Mucosa of descending colon (tissue), 3 donors: ENCODE results near the gene FRMD4A. TPM values are rescaled to one million over a fixed set of nuclear protein-coding genes. Genes with fewer than 3 reads are reported as not detected.

Source experiments
- ATAC-seq: fragments of 200-7000 bp; cut with Tn5 transposase; one replicate; pipeline ENCODE4 v1.9.1; 2020; ENCODE audit warnings: mild to moderate bottlenecking, moderate library complexity
- DNase-seq, 3 donors: peaks; one replicate each; pipeline ENCODE4 v3.0.0-alpha.2; 2020
- H3K36me3 ChIP-seq: fragments of 200-600 bp; one replicate; pipeline ENCODE4 v1.8.0; 2021; ENCODE audit warnings: low read depth, mild to moderate bottlenecking
- H3K4me1 ChIP-seq: fragments of 200-600 bp; one replicate; pipeline ENCODE4 v1.8.0; 2021; ENCODE audit warnings: low read depth, mild to moderate bottlenecking
- H3K4me3 ChIP-seq: fragments of 200-600 bp; one replicate; pipeline ENCODE4 v1.8.0; 2021; ENCODE audit warnings: mild to moderate bottlenecking
- H3K9me3 ChIP-seq: fragments of 200-600 bp; one replicate; pipeline ENCODE4 v1.8.0; 2021; ENCODE audit warnings: mild to moderate bottlenecking
- intact Hi-C, 2 donors: fragments of 100-400 bp; cut with DNase I in 1 of 2; cut with micrococcal nuclease in 1 of 2; formaldehyde crosslinking; loops; one replicate each; pipeline versions ENCODE4 v1.11.0 to v1.11.1; 2022; cut with DNase I, micrococcal nuclease
- total RNA-seq, 3 donors: library from RNA; stranded (reverse); fragmentation: NEBNext Ultra II Directional in 2 of 3; extraction: Animal tissue kit (Norgen Biotek cat#: 25700) in 2 of 3; gene quantifications; one replicate each; pipeline versions ENCODE4 v1.2.1 to v1.2.4, GENCODE V29; 2021 to 2023
- TF ChIP-seq, protein P1 (sequence below): fragments of 200-600 bp; IDR thresholded peaks from one replicate; pipeline ENCODE4 v1.8.0; 2022; ENCODE audit warnings: antibody characterized with exemption, mild to moderate bottlenecking
- donor health status: DM: no; HTN: no; CAD: no; lungs with moderate emphysema.
- donor health status: DM: no; HTN: no; CAD: no.
- donor health status: DM: no; HTN: yes; CAD: no.

Gene FRMD4A
- total RNA-seq, 3 donors from 2014 or later = 9.8 to 40.6 (median 17.2) TPM

DNA sequence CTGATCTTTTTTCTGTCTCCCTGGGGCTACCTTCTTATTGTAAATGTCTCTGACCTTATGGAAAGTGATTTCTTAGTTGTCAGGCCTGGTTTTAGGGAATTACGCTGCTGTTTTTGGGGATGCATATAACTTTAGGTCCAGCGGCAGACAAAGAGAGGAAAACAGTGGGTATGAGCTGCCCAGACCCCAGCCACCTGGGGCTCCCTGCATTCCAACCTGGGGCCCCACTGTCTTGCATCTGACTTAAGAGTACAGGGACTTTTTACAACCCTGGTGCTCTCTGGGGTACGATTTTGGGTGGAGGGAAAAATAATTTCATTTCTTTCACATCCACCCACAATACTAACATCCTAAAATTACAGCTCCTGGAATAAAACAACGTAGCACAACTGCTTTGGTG, 624.5 kb downstream of the FRMD4A start:
- no peaks in the 10 kb centered on the region for H3K36me3 ChIP-seq
- ATAC-seq (no peak), DNase-seq (no peak)
- no peaks in the 10 kb centered on the region for H3K9me3 ChIP-seq
- intact Hi-C loops = no loop called here
- TF ChIP-seq, protein P1, sequence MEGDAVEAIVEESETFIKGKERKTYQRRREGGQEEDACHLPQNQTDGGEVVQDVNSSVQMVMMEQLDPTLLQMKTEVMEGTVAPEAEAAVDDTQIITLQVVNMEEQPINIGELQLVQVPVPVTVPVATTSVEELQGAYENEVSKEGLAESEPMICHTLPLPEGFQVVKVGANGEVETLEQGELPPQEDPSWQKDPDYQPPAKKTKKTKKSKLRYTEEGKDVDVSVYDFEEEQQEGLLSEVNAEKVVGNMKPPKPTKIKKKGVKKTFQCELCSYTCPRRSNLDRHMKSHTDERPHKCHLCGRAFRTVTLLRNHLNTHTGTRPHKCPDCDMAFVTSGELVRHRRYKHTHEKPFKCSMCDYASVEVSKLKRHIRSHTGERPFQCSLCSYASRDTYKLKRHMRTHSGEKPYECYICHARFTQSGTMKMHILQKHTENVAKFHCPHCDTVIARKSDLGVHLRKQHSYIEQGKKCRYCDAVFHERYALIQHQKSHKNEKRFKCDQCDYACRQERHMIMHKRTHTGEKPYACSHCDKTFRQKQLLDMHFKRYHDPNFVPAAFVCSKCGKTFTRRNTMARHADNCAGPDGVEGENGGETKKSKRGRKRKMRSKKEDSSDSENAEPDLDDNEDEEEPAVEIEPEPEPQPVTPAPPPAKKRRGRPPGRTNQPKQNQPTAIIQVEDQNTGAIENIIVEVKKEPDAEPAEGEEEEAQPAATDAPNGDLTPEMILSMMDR = no peak
- no peak overlapping the region for H3K4me3 ChIP-seq
- peaks cover 18% of the 10 kb centered on the region for H3K4me1 ChIP-seq

DNA sequence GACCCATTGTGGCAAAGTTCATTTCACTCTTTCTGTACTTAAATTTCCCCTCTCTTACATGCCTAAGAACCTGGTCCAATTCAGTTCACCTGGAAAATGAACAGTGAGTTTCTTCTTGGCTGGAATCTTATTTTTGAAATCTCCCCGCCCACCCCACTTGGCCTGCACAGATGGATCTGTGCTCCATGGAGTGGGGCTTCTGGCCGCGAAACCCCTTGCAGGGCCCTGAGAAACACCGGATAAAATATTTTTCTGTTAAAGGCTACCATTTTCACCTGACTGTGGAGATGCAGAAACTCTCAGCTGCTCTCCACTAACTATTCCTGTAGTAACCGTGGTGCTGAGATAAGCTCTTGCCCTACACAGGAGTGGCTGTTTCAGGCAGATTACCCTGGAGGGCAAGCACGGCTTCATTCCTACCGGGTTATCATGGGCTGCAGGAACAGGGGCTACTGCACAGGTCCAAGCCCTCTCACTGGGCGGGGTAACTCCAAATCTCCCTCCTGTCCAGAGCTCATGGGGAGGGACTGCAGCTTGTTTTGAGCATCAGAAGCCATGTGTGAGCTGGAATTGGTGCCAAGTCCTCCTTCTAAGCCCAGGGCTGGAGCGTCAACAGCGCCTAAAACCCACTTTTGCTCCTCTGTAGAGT, 625.1 kb downstream of the FRMD4A start:
- intact Hi-C loops = no loop called here
- H3K4me1 ChIP-seq = peaks cover 18% of the 10 kb centered on the region
- TF ChIP-seq, protein P1 = no peak
- ATAC-seq (no peak), DNase-seq (no peak)
- H3K4me3 ChIP-seq = no peak overlapping the region
- no peaks in the 10 kb centered on the region for H3K36me3 ChIP-seq
- H3K9me3 ChIP-seq = no peaks in the 10 kb centered on the region

DNA sequence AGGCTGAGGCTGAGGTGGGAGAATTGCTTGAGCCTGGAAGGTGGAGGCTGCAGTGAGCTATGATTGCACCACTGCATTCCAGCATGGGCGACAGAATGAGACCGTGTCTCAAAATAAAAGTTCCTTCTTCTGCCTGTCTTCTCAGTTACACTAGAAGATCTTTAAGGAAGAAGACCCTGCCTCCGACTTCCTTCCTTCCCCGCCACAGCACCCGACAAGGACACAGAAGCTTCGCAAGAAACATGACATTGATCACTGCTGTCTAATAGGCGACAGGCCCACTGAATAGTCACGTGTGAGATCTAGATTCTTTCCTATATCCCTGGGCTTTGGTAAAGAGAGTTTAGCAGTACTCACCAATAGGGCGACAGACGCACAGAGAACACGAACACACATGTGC, 625.8 kb downstream of the FRMD4A start:
- Histone ChIP-seq H3K4me3 (no peak overlapping the region), H3K9me3 (no peaks in the 10 kb centered on the region), H3K4me1 (peaks cover 18% of the 10 kb centered on the region), H3K36me3 (no peaks in the 10 kb centered on the region)
- DNase-seq (no peak), ATAC-seq (no peak)
- intact Hi-C loops = no loop called here
- TF ChIP-seq, protein P1 = no peak

DNA sequence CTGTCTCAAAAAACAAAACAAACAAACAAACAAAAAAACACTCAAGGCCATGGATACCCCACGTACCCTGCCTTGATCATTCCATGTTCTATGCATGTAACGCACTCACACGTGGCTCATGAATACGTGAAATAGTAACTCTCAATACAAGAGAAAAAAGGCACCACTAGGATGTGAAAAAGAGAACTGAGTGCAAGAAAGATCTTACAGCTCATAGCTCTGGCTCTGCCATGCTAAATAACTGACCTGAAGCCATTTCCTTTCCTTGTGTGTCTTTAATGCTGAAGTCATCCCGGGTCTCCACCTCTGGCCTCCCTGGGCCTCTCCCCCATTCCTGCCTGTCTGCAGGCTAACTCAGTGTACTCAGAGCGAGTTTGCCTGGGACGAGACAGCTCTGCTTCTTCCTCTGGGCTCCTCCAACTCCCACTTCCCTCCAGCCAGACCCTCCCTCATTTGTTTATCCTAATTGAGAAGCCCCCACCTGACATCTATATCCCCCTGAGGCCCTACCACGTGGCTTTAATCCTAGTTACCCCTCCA, 626.7 kb downstream of the FRMD4A start:
- no peak for DNase-seq
- intact Hi-C loops = no loop called here
- TF ChIP-seq, protein P1 = no peak
- H3K4me3 ChIP-seq = no peak overlapping the region
- H3K36me3 ChIP-seq = no peaks in the 10 kb centered on the region
- no peak for ATAC-seq
- H3K9me3 ChIP-seq = no peaks in the 10 kb centered on the region
- H3K4me1 ChIP-seq = peaks cover 18% of the 10 kb centered on the region

DNA sequence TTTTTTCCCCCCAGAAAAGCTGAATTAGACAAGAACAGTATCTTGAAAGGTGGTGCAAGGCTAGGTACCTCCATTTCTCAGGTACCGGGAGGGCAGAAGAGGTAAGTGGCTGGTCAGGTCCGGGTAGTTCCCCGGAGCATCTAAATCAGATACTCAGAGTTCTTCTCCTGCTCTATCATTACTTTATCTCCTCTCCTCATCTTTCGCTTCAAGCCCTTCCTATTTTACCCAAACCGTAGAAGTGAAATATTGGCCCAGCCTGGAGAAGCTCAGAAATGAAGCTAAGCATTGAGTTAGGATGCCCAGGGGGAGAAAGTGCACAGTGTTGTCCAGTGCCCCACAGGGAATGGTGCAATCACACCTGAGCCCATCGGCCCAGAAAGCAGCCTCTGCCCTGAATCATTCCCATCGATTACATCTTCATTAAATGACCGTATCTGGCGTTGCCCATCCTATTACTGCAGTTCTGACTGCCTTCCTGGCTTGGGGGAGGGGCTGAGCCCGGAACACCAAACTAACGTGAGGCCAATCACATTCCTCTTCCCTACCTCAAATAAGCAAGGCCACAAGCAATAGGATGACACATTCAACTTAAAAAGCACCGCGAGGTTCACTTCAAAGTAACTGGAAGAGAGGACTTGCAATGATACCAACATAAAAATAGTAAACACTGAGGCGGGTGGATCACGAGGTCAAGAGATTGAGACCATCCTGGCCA, 627.5 kb downstream of the FRMD4A start:
- Histone ChIP-seq H3K36me3 (no peaks in the 10 kb centered on the region), H3K4me3 (no peak overlapping the region), H3K9me3 (no peaks in the 10 kb centered on the region), H3K4me1 (peaks cover 13% of the 10 kb centered on the region)
- TF ChIP-seq, protein P1 = no peak
- ATAC-seq = no peak
- intact Hi-C loops = no loop called here
- no peak for DNase-seq
